ENCODE results near the gene NBEA. TPM values are rescaled to one million over a fixed set of nuclear protein-coding genes. Genes with fewer than 3 reads are reported as not detected.

NBEA gene
- total RNA-seq, 1 experiment from 2014 or later = 4.1 TPM

DNA sequence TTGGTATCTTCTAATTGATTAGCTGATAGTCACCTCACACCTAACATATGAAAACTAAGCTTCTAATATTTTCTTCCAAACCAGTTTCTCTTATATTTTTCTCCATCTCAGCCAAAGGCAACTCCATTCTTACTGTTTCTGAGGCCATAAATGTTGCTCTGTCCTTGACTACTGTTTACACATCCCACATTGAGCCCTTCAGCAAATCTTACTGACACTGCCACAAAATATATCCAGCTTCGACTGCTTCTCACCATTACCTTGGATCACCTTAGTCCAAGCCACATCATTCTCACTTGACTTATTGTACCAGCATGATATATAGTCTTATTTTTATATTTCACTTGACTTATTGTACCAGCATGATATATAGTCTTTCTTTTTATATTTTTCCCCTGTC is 412.8 kb downstream of the NBEA start (continued):
- TF ChIP-seq, protein P1, sequence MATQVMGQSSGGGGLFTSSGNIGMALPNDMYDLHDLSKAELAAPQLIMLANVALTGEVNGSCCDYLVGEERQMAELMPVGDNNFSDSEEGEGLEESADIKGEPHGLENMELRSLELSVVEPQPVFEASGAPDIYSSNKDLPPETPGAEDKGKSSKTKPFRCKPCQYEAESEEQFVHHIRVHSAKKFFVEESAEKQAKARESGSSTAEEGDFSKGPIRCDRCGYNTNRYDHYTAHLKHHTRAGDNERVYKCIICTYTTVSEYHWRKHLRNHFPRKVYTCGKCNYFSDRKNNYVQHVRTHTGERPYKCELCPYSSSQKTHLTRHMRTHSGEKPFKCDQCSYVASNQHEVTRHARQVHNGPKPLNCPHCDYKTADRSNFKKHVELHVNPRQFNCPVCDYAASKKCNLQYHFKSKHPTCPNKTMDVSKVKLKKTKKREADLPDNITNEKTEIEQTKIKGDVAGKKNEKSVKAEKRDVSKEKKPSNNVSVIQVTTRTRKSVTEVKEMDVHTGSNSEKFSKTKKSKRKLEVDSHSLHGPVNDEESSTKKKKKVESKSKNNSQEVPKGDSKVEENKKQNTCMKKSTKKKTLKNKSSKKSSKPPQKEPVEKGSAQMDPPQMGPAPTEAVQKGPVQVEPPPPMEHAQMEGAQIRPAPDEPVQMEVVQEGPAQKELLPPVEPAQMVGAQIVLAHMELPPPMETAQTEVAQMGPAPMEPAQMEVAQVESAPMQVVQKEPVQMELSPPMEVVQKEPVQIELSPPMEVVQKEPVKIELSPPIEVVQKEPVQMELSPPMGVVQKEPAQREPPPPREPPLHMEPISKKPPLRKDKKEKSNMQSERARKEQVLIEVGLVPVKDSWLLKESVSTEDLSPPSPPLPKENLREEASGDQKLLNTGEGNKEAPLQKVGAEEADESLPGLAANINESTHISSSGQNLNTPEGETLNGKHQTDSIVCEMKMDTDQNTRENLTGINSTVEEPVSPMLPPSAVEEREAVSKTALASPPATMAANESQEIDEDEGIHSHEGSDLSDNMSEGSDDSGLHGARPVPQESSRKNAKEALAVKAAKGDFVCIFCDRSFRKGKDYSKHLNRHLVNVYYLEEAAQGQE (IDR thresholded peaks at IDR 0.05; ENCODE audit: low read depth) = no peak
- no peak for TF ChIP-seq POLR2AphosphoS5 (IDR thresholded peaks at IDR 0.05; ENCODE audit: low read depth, low read length)
- TF ChIP-seq SIN3A (IDR thresholded peaks at IDR 0.05; ENCODE audit: low read depth) = no peak
- no peak for TF ChIP-seq SP1 (IDR thresholded peaks at IDR 0.05; ENCODE audit: low read depth)
- TF ChIP-seq EZH2 (IDR thresholded peaks at IDR 0.05) = no peak

DNA sequence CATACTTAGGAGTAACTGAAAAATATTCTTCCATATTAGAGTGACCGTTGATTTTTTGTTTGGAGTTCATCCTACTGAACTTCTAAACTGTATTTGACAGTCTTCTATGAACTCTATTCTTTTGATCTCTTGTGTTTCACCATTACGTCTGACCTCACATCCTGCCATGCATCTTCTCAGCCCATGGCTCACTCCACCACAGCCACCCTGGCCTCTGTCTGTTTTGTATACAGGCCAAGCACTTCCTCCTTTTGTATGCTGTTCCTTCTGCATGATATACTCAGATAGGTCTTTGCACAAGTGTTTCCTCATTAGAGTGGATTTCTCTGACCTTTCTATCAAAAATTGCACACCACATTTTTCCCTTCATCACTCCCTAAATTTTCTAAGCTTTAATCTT is 414.5 kb downstream of the NBEA start:
- Histone ChIP-seq H3K4me2 (ENCODE audit: low read length) (no peak overlapping the region), H3K27ac (ENCODE audit: low read depth, low read length) (no peak overlapping the region), H3K4me1 (ENCODE audit: control insufficient read depth in 1 of 2, insufficient read depth in 2 of 2, low read length in 2 of 2) (no peaks in the 10 kb centered on the region), H3K9me3 (ENCODE audit: control insufficient read depth in 1 of 2, insufficient read depth in 1 of 2, low read depth in 1 of 2, low read length in 2 of 2) (no peaks in the 10 kb centered on the region), H2AFZ (ENCODE audit: low read depth, low read length, poor library complexity, severe bottlenecking) (no peak overlapping the region), H3K9ac (ENCODE audit: low read length) (no peak overlapping the region), H3K27me3 (ENCODE audit: insufficient read depth, low read length) (no peaks in the 10 kb centered on the region), H3K36me3 (ENCODE audit: control insufficient read depth in 1 of 2, insufficient read depth in 2 of 2, low read length in 2 of 2) (no peaks in the 10 kb centered on the region), H3K79me2 (ENCODE audit: insufficient read depth, low read length) (no peaks in the 10 kb centered on the region), H3K4me3 (replicated peaks in 1 of 2; ENCODE audit: low read depth in 1 of 2, low read length in 2 of 2) (no peak overlapping the region), H4K20me1 (ENCODE audit: insufficient read depth) (no peaks in the 10 kb centered on the region; the same call in 1 of the 2 replicates), H3K9me2 (ENCODE audit: insufficient read depth) (no peaks in the 10 kb centered on the region)
- intact Hi-C loops (cut with micrococcal nuclease) = loop anchor here (1.0 kb wide), 1 partner anchor 42 kb away; no protein-coding TSS in a partner anchor
- TF ChIP-seq FOSL1 (IDR thresholded peaks at IDR 0.05; ENCODE audit: low read depth) (no peak), SRF (IDR thresholded peaks at IDR 0.05; ENCODE audit: low read depth) (no peak), YY1 (IDR thresholded peaks at IDR 0.05; ENCODE audit: extremely low read depth, insufficient replicate concordance, low read depth, low read length) (no peak), EZH2 (IDR thresholded peaks at IDR 0.05) (no peak), ZNF274 (IDR thresholded peaks at IDR 0.05; ENCODE audit: low read depth, low read length) (no peak), ELF1 (IDR thresholded peaks at IDR 0.05; ENCODE audit: borderline replicate concordance, low read depth) (no peak), TCF7L2 (IDR thresholded peaks at IDR 0.05; ENCODE audit: borderline replicate concordance, extremely low read depth, insufficient read depth, insufficient read length) (no peak), CBX3 (IDR thresholded peaks at IDR 0.05; ENCODE audit: low read depth) (no peak), POLR2A (IDR thresholded peaks at IDR 0.05; ENCODE audit: borderline replicate concordance, extremely low read depth, insufficient read depth, insufficient read length) (no peak), ATF3 (IDR thresholded peaks at IDR 0.05) (no peak)
- TF ChIP-seq, protein P2, sequence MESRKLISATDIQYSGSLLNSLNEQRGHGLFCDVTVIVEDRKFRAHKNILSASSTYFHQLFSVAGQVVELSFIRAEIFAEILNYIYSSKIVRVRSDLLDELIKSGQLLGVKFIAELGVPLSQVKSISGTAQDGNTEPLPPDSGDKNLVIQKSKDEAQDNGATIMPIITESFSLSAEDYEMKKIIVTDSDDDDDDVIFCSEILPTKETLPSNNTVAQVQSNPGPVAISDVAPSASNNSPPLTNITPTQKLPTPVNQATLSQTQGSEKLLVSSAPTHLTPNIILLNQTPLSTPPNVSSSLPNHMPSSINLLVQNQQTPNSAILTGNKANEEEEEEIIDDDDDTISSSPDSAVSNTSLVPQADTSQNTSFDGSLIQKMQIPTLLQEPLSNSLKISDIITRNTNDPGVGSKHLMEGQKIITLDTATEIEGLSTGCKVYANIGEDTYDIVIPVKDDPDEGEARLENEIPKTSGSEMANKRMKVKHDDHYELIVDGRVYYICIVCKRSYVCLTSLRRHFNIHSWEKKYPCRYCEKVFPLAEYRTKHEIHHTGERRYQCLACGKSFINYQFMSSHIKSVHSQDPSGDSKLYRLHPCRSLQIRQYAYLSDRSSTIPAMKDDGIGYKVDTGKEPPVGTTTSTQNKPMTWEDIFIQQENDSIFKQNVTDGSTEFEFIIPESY (IDR thresholded peaks at IDR 0.05; ENCODE audit: extremely low read depth, insufficient replicate concordance, low read length) = no peak
- TF ChIP-seq, protein P1 (IDR thresholded peaks at IDR 0.05; ENCODE audit: low read depth) = no peak
- CTCF ChIA-PET = no interaction called here
- BruUV-seq (replicated peaks) = no TSS peak
- RAD21 ChIA-PET (ENCODE audit: low non-redundant PET in 1 of 2, low total read pairs in 2 of 2, uncharacterized antibody in 2 of 2, unreplicated experiment in 2 of 2) = no interaction called here
- POLR2A ChIA-PET = no interaction called here
- ATAC-seq (no peak), DNase-seq (ENCODE audit: low read depth, low spot score) (no peak)
